Bone marrow (tissue), 2 donors: ENCODE data around the gene COA5.

Source experiments
- DNase-seq, 2 donors: peaks; one replicate each; lab custom pipeline; 2025; lab: John Stamatoyannopoulos, UW

The COA5 gene, protein sequence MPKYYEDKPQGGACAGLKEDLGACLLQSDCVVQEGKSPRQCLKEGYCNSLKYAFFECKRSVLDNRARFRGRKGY

DNA sequence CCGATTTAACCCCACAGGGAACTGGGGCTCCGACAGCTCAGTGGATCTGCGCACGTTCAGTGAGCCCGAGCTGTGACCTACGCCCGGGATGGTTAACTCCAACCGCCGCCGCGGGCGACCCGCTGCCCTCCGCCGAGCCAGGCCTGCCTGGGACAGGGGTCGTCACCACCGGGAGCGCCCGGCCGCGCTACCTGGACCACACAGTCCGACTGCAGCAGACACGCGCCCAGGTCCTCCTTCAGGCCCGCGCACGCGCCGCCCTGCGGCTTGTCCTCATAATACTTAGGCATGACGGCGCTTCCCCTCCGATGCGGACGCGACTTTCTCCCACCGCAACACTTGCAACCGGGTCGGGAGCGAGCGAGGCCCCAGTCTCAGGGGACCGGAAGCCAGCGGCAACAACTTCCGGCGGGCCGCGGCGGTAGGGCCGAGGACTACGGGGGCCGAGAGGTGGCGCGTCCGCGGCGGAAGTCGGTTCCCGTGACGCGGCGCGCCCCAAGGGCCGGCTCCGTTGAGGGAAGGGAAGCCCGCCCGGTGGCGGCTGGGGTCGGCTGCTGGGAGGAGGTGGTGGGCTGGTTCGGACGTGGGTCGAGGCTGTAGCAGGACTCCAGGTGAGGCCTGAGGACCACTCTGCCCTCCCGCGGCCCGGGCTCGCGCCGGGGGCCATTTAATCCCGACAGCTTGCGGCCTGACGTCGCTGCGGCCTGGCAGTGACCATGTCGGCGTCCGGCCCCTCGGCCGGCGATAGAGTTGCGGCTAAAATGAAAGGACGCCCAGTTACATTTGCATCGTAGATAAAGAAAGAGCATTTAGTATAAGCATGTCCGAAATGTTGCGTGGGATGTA, at the start of gene COA5, which contains the start of gene UNC50:
Gene COA5 (minus strand): TSS at position 397 of the 846 bp plus-strand sequence. CDS start 107 bp downstream, at position 290.
Gene UNC50 (plus strand): TSS at position 474 of the 846 bp plus-strand sequence. CDS start 1,171 bp downstream, outside the sequence.
- peak; percentile 71 to 77 for DNase-seq

DNA sequence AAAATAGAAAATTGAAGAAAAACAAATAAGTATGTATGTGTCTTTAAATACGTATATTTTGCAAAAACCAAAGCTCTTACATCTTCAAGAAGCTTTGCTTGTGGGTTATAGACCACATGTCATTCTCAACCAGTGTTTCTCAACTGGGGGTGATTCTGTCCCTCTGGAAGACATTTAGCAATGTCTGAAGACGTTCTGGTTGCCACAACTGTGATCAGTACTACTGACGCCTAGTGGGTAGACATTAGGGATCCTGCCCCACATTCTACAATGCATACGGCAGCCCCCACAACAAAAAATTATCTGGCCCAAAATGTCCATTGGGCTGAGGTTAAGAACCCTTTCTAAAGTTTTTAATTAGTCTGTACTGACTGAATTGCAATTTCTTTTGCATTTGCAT, 48.5 kb upstream of the COA5 start:
- DNase-seq = no peak

DNA sequence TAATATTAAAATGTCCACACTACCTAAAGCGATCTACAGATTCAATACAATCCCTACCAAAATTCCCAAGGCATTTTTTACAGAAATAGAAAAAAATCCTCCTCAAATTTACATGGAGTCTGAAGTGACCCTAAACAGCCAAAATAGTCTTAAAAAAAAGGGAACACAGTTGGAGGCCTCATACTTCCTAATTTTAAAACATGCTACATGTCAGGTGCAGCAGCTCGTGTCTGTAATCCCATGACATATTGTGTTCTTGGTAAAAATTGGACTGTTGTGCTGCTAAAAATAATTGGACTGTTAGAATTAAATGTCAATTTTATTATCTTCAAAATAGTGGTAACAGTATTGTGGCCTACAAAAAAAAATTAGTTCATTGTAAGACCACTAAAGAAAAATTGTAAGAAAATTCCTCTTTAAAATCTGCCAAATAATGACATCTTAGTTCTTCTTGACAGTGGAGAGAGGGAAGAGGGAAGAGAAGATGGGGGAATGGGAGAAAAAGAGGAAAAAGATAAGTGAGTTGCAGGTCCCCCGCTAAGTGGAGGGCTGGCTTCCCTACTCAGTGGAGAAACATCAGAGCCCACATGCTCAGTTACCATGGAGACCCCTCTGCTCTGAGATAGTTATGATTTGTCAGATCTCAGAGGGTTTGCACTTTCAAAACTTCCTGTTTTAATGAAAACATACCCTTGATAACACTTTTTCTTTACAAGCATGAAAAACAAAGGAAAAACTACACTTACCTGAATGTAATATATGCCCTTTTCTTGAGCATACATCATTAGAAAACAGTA, 46.6 kb upstream of the COA5 start:
- DNase-seq = peak in 1 of 2 donors; percentile 1

DNA sequence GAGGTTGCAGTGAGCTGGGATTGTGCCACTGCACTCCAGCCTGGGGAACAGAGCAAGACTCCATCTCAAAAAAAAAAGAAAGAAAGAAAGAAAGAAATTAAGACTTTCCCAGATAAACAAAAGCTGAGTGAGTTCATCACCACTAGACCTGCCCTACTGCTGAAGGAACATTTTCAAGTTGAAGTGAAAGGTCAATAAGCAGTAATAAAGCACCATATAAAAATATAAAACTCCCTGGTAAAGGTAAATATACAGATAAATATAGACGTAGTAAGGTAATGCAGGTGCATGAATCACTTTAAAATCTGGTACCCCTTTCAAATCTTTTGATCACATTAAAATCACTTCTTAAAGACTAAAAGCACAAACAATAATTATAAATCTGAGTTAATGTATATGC, 42.7 kb upstream of the COA5 start:
- no peak for DNase-seq

DNA sequence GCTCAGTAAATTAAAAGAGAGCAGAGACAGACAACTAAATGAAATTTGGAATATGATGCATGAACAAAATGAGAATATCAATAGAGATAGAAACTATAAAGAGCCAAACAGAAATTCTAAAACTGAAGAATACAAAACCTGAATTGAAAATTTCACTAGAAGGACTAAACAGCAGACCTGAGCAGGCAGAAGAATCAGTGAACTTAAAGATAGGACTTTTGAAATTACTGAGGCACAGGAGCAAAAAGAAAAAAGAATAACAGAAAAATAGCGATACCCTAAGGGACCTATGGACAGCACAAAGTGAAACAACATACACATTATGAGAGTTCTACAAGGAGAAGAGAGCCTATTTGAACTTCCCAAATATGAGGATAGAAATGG, 41.7 kb upstream of the COA5 start:
- DNase-seq = no peak

DNA sequence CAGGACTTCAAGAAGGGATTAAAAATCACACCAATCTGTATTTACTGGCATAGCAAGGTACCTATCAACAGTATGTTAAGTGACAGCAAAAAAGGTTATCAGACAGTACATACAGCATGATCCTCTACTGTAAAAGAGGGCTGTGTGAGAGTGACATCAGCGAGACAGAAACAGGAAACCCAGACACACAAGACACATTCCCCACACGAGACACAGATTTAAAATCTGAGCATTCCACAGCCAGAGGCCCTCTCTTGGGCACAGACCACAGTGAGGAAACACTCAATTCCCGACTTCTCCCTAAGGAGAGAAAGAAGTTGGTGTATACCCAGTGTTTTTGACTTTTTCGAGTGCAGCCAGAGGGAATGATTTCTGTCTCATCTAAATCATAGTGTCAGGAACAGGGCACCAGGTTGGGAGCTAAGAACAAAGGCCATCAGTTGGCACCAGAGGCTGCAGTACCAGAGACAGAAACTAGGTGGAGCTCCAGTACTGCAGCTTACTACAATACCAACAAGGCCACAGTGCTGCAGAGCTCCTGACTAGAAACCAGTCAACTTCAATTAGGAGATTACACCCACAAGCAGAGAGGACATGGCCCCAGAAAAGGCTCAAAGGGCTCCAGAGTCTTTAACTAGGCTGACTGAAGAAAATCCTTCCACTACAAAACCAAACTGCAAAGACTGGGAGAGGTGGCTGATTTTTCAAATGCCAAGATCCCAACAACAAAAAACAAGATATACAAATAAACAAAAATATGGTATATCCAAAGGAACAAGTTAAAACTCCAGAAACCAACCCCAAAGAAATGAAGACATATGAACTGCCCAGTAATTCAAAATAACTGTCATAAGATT, 41.1 kb upstream of the COA5 start:
- peak; percentile 41 to 88 for DNase-seq

DNA sequence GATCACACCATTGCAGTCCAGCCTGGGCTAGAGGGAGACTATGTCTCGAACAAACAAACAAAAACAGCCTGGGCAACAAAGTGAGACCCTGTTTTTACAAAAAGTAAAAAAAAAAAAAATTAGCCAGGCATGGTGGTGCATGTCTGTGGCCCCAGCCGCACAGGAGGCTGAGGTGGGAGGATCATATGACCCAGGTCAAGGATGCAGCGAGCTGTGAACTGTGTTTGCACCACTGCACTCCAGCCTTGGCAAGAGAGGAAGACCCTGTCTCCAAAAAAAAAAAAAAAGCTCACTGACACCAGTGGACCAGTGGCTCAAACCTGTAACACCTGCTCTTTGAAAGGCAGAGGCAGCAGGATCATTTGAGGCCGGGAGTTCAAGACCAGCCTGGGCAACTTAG, 40.1 kb upstream of the COA5 start:
- DNase-seq = no peak

DNA sequence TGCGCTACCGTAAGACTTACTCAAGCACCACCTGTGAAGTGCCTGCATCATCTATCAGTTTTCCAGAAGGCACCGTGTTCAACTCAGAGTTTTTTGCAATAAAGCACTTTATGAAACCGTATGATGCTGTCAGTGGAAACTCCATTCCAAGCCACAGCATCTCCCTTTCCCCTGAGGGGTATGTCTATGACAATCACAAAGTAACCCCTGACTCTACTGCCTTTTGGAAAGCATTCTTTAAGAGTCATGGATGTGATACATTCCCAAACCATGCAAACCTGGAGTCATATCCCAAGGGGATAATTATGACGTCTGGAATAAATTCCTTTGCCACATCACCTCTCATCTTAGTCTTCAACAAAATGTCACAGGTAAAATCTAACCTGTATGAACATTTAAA, 39.3 kb upstream of the COA5 start:
- DNase-seq = no peak

DNA sequence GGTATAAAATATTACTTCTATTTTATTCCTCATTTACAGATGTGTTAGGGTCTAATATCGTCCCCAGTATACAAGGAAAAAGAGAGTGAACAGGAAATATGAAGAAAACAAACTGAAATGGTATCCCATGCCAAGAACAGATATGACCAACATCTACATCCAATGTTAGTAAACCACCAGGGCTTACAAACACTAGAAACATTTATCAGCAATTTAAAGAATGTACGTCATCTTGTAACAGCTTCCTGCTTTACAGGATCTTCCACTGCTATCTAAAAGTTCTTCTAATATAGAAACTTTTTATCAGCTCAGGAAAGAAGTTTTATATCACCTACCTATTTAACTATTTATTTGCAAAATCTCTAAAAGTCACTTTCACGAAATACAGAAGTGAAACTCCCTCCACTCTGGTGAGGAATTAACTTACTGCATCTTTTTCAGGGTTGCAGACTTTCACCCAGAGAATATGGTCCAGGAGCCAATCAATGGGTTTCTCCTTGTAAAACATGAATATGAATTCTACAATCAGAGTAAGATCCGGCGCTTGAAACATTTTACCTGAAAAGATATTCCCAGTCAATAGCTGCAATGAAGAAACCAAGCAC, 35.3 kb upstream of the COA5 start:
- no peak for DNase-seq

DNA sequence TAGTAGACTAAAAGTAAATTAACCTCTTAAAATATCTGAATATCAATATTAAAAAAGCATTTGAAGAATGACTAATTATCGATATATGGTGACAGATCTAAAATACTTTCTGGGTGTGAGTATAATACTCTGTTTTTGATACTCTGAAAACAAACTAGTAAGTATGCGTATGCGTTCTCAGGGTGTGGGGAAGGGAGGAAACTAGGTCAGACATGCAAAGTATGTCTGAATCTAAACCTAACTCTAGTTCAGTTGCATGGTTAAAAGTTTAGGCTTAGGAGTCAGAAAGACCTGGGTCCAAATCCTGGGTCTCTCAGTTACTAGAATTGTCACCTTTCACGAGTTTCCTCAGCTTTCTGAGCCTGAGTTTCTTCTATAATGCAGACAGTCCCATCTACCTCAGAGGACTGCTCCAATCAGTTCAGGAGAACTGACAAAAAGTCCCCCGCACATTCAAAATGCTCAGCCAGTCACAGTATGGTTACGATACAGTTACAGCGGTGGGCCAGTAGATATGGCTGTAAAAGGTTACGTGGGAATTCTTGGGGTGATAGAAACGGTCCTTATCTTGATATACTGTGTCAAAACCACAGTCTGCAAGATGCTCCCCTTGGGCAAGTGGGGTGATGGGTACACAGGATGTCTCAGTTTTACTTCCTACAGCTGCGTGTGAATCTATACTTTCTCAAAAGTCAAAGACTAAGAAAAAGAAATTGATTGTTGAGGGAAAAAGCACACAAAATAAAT, 29.3 kb upstream of the COA5 start:
- DNase-seq = no peak

DNA sequence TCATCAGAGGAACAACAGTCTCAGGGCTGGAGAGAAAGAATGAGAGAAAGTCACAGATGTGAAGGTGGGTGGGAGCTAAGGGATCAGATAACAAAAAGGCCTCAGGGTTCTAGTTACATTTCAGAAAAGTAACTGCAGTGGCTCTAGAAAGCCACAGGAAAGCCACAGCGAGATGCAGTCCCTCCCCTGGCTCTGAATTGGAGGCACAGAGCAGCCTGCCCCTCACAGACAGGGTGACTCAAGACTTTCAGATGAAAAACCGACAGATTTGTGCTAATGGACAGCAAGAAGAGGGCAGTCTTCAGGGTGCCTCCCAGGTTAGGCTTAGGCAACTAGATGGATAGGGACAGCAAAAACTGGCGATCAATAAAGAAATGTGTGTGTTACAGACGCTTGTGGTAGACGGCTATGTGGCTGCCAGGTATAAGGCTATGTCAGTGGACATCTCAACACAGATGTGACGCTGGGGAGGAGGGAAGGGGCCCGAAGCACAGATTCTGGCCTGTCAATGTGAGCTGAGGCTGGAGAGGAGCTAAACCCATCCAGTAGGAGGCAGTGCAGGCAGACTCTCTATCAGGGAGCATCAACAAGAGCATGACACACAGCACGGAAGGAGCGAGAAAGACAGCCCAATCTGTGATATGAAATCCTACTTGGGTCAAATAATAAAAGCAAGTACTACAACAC, 26.2 kb upstream of the COA5 start:
- DNase-seq = no peak

DNA sequence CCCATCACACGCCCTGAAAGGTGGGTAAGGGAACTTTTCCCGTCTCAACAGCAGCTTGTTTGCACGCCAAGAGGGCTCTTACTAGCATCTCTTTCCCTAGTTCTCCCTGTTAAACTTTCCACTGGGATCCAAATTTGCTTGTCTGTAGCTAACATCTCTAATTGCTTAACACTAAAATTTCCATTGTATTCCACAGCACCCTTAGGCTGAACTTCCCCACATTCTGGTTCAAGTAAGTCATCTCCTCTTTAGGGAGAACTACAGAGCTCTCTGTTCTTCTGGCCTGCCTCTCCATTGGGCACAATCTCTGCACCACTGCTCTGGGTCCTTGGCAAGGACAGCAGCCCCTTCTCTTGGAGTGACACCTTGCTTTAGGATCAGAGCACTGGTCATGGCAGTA, 24.0 kb upstream of the COA5 start:
- DNase-seq = no peak

DNA sequence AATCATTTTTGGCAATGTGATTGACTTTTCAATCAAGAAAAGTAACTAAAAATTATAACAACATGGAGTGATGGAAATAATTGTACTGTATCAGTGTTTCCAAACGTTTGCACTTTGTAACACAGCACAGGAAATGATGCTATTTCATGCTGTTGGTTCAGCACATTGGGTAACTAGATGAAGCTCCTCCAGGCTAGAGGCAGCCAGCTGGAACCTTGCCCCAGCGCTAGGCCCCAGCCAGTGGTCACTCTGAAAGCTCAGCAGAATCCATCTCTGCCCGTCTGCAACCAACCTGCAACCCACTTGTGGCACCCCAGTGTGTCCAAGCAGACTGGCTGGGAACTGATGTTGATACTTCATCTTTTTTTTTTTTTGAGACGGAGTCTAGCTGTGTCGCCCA, 15.3 kb upstream of the COA5 start:
- DNase-seq = no peak

DNA sequence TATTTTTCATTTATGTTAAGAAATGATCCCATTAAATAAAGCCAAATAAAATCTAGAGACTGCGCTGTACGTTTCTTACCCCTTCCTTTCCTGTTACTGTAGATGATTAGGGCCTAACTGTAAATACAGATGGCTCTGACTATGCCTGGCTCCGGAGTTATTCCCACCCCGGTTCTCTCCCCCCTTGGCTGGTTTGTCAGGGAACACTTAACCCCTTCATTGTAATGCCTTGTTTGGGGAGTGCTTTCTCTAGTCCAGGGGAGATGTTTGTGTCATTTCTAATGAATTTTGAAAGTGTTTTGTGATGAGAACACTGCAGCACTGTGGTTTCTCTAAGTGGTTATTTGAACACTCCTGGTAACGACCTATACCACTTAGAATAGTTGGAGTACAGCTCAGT, 8.8 kb upstream of the COA5 start:
- DNase-seq = no peak

DNA sequence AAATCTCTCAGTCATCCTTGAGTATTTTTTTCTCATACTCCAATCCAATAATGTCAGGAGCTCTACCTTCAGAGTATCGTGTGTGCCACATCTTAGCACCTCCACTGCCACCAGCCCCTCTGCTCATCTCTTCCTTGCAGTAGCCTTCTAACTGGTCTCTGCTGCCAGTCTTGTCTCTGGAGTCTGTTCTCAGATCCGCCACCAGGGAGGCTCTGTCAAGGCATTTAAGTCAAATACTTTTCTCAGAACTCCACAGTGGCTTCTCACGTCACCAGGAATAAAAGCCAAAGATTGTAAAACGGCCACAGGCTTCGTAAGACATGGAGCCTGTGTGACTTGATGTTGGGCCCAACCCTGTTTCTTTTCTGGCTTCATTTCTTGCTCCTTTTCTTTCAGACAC, 7.2 kb upstream of the COA5 start:
- no peak for DNase-seq

DNA sequence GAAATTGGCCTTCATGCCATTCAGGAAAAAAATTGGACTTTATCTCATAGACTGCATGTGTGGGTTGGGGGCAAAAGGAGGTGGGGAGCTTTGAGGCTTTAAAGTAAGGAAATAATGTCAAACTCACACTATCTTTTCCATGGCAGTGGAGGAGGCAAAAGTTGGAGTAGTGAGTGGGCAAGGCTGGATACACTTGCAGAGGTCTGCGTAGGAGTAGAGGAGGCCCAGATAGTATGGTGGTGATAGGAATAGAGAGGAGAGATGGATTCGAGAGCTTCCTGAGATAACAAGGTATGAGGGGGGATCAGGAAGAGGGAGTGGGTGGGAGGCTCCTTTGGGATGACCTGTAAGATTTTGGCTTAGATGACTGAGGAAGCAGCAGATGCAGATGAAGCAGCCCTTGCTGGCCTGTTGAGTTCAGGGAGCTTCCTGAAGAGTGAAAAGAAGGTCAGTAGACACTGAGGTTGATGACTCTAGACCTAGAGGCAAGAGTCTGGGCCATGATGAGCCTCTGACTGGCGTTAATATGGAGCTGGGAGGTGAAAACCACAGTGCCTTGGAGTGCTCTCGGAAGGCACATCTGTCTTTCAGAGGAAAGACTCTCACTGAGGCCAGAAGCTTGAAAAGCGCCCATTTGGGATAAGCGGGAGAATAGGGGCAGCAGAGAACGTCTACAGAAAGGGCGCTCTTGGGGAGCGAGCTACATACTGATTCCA, 5.9 kb upstream of the COA5 start:
- no peak for DNase-seq

DNA sequence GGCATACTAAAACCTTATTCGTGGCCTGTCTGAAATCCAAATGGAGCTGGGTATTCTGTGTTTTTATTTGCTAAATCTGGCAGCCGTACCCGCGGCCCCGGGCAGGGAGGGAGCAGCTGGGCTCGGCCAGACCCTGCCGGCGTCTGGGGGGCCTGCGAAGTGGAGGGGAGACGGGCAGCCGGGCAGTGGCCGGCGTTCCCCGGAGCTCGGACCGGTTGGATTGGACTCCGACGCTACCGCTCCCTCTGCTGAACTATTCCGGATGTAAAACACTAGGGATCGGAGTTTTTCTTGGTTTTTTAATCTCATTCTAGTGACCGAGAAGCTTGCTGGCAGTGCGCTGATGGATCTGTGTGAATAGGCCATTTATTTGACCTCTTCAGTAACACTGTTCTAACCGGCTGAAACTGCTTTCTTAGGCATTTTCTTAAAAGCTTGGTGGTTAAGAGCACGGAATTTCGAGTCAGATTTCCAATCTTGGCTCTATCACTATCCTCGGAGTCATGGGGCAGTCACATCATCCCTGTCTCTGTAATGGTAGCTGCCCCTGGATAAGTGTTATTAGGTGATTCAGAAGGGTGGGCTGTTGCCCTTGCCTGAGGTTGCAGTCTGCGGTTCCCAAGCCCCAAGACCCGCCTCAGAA, 771 bp upstream of the COA5 start:
- DNase-seq = peak in 1 of 2 donors; percentile 57

DNA sequence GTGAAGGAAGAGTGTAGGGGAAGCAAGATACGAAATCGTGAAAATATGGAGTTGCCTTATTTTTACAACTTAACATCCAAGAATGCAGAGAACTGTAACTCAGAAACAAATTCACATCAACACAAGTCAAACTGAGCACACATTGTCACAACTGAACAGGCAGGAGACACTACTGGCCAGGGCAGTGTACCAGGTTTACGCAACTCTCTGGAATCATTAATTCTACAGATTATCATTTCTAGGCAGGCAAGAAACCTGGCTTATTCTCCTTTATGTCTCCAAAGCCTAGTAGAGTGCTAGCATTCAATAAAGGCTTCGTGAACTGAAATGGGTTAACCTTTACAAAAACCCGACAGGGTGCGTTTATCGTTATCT, 584 bp downstream of the COA5 start:
- no peak for DNase-seq

DNA sequence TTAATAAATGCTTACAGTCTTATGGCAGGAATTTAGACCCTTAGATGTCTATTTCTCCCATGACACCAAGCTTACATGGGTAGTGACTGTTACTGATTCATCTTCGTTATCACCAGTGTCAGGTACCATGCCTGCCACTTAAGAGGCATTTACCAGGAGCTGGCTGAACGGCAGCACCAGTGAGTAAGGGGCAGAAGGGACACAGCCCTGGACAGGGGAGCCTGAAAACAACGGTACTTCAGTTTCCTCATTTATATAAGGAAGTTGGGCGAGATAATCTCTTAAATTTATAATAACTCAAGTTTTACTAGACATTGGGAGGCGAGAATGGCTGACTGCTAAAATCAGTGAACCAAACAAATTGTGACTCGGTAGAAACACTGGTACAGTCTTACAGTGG, 1.2 kb downstream of the COA5 start:
- DNase-seq = no peak
